Posterior vena cava (tissue), 2 donors: ENCODE measurements around the gene OR13F1. TPM values are rescaled to one million over a fixed set of nuclear protein-coding genes. Genes with fewer than 3 reads are reported as not detected.
"Not testable (repeated sequence)": the region's sequence is repeated elsewhere in the genome, so short reads cannot be mapped to it uniquely, and the experiment has no call there.

Experiments used
- DNase-seq: peaks from one replicate; pipeline ENCODE4 v3.0.0-alpha.2; 2020; ENCODE audit warnings: low spot score
- intact Hi-C, 2 donors: fragments of 100-400 bp; cut with DNase I; formaldehyde crosslinking; loops; one replicate each; pipeline versions ENCODE4 v1.14.1 to v1.14.2; 2022 to 2023
- long read RNA-seq, 2 donors: library from polyadenylated mRNA; unstranded; transcript quantifications; one replicate each; pipeline ENCODE4 v2.0.0, GENCODE V29; 2020 to 2021
- total RNA-seq, 2 donors: library from RNA; stranded (reverse); fragmentation: NEBNext Ultra II Directional; extraction: Animal tissue kit (Norgen Biotek cat#: 25700); gene quantifications; one replicate each; pipeline ENCODE4 v1.2.1, GENCODE V29; 2021
- donor health status: DM: yes; HTN: yes; CAD: no.
- donor health status: DM: yes; HTN: yes; CAD: no.

Gene OR13F1
- not detected for total RNA-seq
- long read RNA-seq, donor 1, result 0 reads
- long read RNA-seq, donor 2, result 0 reads

- DNase-seq, result no peak
- intact Hi-C loops, result no loop called here
These were observed at the start of gene OR13F1 for GRCh38 chr9:104503963-104504362. Gene OR13F1, plus strand, starts transcription at chr9:104504263. Its CDS starts 0 bp downstream, at chr9:104504263.

GRCh38 chr9:104456831-104457230, 47.2 kb upstream of the OR13F1 start:
- DNase-seq, result no peak
- intact Hi-C loops, result no loop called here

- intact Hi-C loops, result no loop called here
- DNase-seq, result no peak
These were observed 40.2 kb upstream of the OR13F1 start for GRCh38 chr9:104463864-104464263.

- no peak for DNase-seq
- intact Hi-C loops, result no loop called here
These were observed 35.8 kb upstream of the OR13F1 start for GRCh38 chr9:104468261-104468660.

- intact Hi-C loops, result no loop called here
- DNase-seq, result no peak
These were observed 21.0 kb upstream of the OR13F1 start for GRCh38 chr9:104482921-104483570.

- DNase-seq, result no peak
- intact Hi-C loops, result no loop called here
These were observed 19.0 kb upstream of the OR13F1 start for GRCh38 chr9:104485014-104485413.

- no peak for DNase-seq
- intact Hi-C loops, result no loop called here
These were observed 9.3 kb upstream of the OR13F1 start for GRCh38 chr9:104494808-104495207.

GRCh38 chr9:104503440-104503839, 623 bp upstream of the OR13F1 start:
- intact Hi-C loops, result no loop called here
- DNase-seq, result no peak

GRCh38 chr9:104506565-104506964, 2.5 kb downstream of the OR13F1 start:
- DNase-seq, result no peak
- intact Hi-C loops, result no loop called here

GRCh38 chr9:104514901-104515300, 10.8 kb downstream of the OR13F1 start:
- intact Hi-C loops, result no loop called here
- DNase-seq, result no peak

GRCh38 chr9:104520241-104520640, 16.2 kb downstream of the OR13F1 start:
- intact Hi-C loops, result not testable (repeated sequence)
- peak; percentile 62 for DNase-seq

- no peak for DNase-seq
- intact Hi-C loops, result no loop called here
These were observed 23.0 kb downstream of the OR13F1 start, which contains the start of gene OR13C4 for GRCh38 chr9:104527109-104527508. Gene OR13C4, minus strand, starts transcription at chr9:104527209. Its CDS starts 0 bp downstream, at chr9:104527209.

GRCh38 chr9:104536756-104537155, 32.7 kb downstream of the OR13F1 start, which contains the start of gene OR13C3:
Gene OR13C3, minus strand, starts transcription at chr9:104536856. Its CDS starts 133 bp downstream, at chr9:104536723.
- intact Hi-C loops, result no loop called here

GRCh38 chr9:104539275-104539674, 35.2 kb downstream of the OR13F1 start:
- no peak for DNase-seq
- intact Hi-C loops, result no loop called here

More at GRCh38 chr9:104536756-104537155, 32.7 kb downstream of the OR13F1 start, which contains the start of gene OR13C3:
- DNase-seq, result no peak

- DNase-seq, result no peak
- intact Hi-C loops, result no loop called here
These were observed 40.6 kb downstream of the OR13F1 start for GRCh38 chr9:104544644-104545043.

GRCh38 chr9:104553261-104553660, 49.2 kb downstream of the OR13F1 start:
- intact Hi-C loops, result no loop called here
- no peak for DNase-seq

Other genes starting within 250 kb of the OR13F1 start
- not detected for gene OR13C4, start 22.9 kb downstream of the OR13F1 start, total RNA-seq
- gene OR13C3, start 32.6 kb downstream of the OR13F1 start, total RNA-seq, result not detected
- not detected for gene OR13C8, start 64.9 kb downstream of the OR13F1 start, total RNA-seq
- gene OR13C5, start 95.2 kb downstream of the OR13F1 start, total RNA-seq, result not detected
- not detected for gene OR13C2, start 101.4 kb downstream of the OR13F1 start, total RNA-seq
- not detected for gene OR13C9, start 113.9 kb downstream of the OR13F1 start, total RNA-seq
- not detected for gene OR13D1, start 190.3 kb downstream of the OR13F1 start, total RNA-seq
- 10 to 100 TPM; 28.2 to 28.3 TPM for gene NIPSNAP3A, start 243.4 kb downstream of the OR13F1 start, total RNA-seq